ENCODE data around the gene BCR. TPM values are rescaled to one million over a fixed set of nuclear protein-coding genes. Genes with fewer than 3 reads are reported as not detected.

BCR gene
- total and polyA plus RNA-seq, 2 of the 8 experiments (the other 6 are each of a cell fraction or from before 2014, with no cell fraction given) = 66.7 to 130 TPM

DNA sequence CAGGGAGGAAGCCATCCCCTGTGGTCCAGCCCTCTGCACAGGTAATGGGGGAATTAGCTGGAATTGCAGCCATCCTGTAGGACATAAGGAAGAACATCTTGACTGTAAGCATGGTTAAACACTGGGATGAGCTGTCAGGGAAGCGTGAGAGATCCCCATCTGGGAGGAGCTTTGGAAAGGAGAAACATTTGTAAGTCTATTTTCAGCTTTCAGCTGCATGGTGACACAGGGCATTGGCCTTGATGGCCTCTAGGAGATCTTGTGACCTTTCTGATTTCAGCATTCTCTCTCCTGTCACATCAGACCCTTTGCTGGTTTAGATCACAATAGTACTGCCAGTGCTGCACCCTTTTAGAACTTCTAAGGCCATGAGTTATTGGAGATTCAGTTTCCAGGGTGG, 47.1 kb downstream of the BCR start (continued):
- TF ChIP-seq SUZ12 (IDR thresholded peaks at IDR 0.05; ENCODE audit: low read length) = no peak
- TF ChIP-seq SP4 (IDR thresholded peaks at IDR 0.05; ENCODE audit: low read length) = no peak
- no peak for TF ChIP-seq MAFK (IDR thresholded peaks at IDR 0.05; ENCODE audit: low read depth, low read length)
- TF ChIP-seq RXRA (IDR thresholded peaks at IDR 0.05; ENCODE audit: insufficient read depth, low read depth, low read length) = no peak

Measured in H1 (cell line).